ENCODE data around the gene TLE1.

- TF ChIP-seq CTCF (IDR thresholded peaks at IDR 0.05) (no peak), POLR2A (IDR thresholded peaks at IDR 0.05) (peak; percentile 66 to 89)
Observed at GRCh38 chr9:81689343-81690175, at the start of gene TLE1.

Measured in Peyer's patch (tissue), 4 donors.